Stimulated activated CD4-positive, alpha-beta T cell treated with anti-CD3 and anti-CD28 coated beads, Interleukin-1b, Interleukin-23, amount 100 ng/mL, for 48 hours (primary cell): ENCODE results near the gene SYT9.
"Not testable (repeated sequence)": the region's sequence is repeated elsewhere in the genome, so short reads cannot be mapped to it uniquely, and the experiment has no call there.

Source experiments
- DNase-seq: peaks from one replicate; pipeline ENCODE4 v3.0.0-alpha.2; 2020

SYT9 gene

DNA sequence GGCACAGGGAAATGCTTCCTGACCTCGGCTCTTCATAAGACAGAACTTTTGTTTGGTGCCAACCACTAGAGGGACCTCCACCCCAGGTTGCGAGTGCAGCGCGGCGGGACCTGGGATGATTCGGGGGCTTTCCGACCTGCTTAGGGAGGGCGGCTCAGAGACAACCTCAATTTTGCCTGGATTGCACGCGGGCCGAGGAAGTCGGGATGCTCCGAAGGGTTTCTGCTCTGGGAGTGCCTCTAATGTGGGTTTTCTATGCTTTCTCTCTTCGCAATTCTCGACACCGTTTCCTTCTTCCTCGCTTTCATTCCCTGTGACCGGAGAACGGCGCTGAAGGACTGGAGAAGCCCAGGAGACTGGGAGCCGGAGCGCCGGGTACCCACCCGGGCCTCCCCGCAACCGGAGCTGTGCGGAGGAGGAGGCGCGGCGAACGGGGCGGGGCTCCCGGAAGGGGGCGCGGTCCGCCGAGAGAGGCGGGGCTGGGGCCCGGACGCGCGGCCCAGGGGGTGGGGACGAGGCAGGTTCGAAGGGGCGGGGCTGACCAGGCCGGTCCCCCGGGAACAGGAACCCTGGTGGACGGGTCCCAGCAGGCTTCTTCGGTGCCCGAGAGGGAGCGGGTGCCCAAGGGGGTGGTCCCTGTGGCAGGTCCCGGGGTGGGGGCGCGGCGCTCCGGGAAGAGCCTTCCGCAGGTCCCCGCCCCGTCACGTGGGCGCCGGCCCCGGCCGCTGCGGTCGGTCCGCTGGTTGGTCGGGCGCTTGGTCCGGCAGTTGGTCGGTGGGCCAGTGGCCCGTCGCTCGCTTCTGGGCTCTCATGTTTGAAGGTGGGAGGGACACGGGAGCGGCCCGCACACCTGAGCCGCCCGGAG lies 261.8 kb downstream of the SYT9 start, which contains the start of gene PPFIBP2:
Gene PPFIBP2 (plus strand): TSS at position 766 of the 865 bp plus-strand sequence. CDS start 35,477 bp downstream, outside the sequence.
- DNase-seq, result peak; percentile 77

DNA sequence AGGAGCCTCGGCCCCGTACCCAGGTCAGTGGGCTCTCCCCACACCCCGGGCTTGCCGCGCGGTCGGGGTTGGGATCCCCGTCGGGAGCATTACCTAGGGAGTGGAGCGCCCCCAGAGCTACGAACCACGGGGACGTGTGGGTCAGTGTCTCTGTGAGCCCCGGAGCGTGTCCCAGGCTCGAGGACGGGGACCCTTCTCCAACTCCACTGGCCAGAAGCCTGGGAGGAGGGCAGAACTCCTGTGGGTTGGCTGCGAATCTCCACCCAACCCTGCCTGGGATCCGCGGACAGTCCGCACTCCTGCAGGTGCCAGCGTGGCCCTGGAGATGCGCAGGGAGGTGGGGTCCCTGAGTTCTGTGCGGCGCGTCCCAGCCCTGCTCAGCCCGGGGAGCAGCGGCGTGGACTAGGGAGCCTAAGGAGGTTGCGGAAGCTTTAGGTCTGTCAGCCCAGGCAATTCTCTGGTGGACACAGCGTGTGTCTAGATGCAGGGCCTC lies 262.4 kb downstream of the SYT9 start:
- peak; percentile 22 for DNase-seq

DNA sequence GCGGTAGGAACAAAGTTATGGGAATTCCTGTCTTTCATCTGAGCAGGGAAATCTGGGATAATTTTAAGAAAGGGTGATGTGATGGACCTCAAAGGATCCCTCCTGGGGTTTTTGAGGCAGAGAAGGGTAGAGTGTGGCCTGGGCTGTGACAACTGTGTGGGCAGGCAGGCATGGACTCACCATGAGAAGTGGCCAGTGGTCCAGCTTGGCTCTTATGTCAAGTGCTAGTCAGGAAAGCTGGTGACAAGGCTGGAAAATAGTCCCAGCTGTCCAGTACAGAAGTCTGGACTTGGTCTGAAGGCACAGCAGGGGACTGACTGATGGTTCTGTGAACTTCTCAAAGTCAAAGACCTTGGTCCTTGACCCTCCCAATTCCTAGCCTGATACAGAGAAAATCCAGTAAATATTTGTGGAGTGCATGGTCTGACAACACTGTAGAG lies 263.8 kb downstream of the SYT9 start:
- no peak for DNase-seq

- no peak for DNase-seq
Measured at GRCh38 chr11:7516475-7516874, 264.8 kb downstream of the SYT9 start.

DNA sequence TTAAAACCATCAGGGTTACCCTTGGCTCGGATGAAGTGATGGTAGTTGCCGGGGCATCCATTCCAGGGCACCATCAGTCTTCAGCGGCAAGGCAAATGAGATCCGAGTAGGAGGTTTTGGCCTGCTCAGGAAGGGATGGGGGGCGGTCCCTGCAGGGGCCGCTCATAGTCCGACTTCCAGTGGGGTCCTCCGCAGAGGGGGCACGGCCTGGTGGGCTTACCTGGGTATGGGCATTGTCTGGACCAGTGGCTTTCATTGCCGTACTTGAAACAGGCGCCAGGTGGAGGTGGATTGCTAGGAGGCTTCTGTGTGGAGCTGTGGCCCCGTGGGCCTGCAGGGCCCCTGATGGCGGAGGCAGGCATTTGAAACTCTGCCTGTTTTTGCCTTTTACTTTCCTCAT lies 266.0 kb downstream of the SYT9 start:
- not testable (repeated sequence) for DNase-seq
